Right renal cortex interstitium (tissue), 3 donors: ENCODE results near the gene VPS13A. TPM values are rescaled to one million over a fixed set of nuclear protein-coding genes. Genes with fewer than 3 reads are reported as not detected.
A peak's percentile ranks its signal among the peaks of the same experiment; 100 is the strongest.
"Not testable (repeated sequence)": the region's sequence is repeated elsewhere in the genome, so short reads cannot be mapped to it uniquely, and the experiment has no call there.

Experiments used
- DNase-seq, 3 donors: peaks; one replicate each; pipeline ENCODE4 v3.0.0-alpha.2; 2013; ENCODE audit warnings: low read depth in 3 of 3, low spot score in 2 of 3
- polyA plus RNA-seq, 3 donors: library from polyadenylated mRNA; unstranded; fragments of 120-200 nt; gene quantifications; one replicate each; pipeline ENCODE4 v1.2.1, GENCODE V29; 2013; ENCODE audit not compliant: insufficient read length in 3 of 3

VPS13A gene
- polyA plus RNA-seq, 3 donors: 30.8 to 32.4 (median 31.4) TPM

GRCh38 chr9:77420641-77421040, 243.3 kb downstream of the VPS13A start:
- no peak for DNase-seq

- DNase-seq: no peak
These were observed 244.4 kb downstream of the VPS13A start for GRCh38 chr9:77421506-77422265.

- no peak for DNase-seq
These were observed 245.6 kb downstream of the VPS13A start for GRCh38 chr9:77422969-77423368.

GRCh38 chr9:77423841-77424240, 246.5 kb downstream of the VPS13A start:
- no peak for DNase-seq

GRCh38 chr9:77424993-77425392, 247.7 kb downstream of the VPS13A start:
- no peak for DNase-seq

- no peak for DNase-seq
These were observed 249.4 kb downstream of the VPS13A start for GRCh38 chr9:77426712-77427111.

- no peak for DNase-seq
These were observed 250.1 kb downstream of the VPS13A start for GRCh38 chr9:77427256-77427927.

GRCh38 chr9:77429928-77430327, 252.6 kb downstream of the VPS13A start:
- DNase-seq: no peak

- DNase-seq: no peak
These were observed 254.7 kb downstream of the VPS13A start for GRCh38 chr9:77432053-77432452.

- DNase-seq: peak in 2 of 3 donors; percentile 37 to 39
These were observed 256.5 kb downstream of the VPS13A start for GRCh38 chr9:77433675-77434445.

GRCh38 chr9:77435277-77435676, 257.9 kb downstream of the VPS13A start:
- no peak for DNase-seq

- DNase-seq: no peak
These were observed 258.4 kb downstream of the VPS13A start for GRCh38 chr9:77435688-77436087.

GRCh38 chr9:77438653-77439052, 261.3 kb downstream of the VPS13A start:
- DNase-seq: no peak

- DNase-seq: no peak
These were observed 262.7 kb downstream of the VPS13A start for GRCh38 chr9:77440057-77440456.

GRCh38 chr9:77441124-77441523, 263.8 kb downstream of the VPS13A start:
- not testable (repeated sequence) for DNase-seq

- DNase-seq: no peak
These were observed 265.1 kb downstream of the VPS13A start for GRCh38 chr9:77442436-77442835.

- no peak for DNase-seq
These were observed 270.3 kb downstream of the VPS13A start for GRCh38 chr9:77447646-77448045.

- DNase-seq: no peak
These were observed 272.1 kb downstream of the VPS13A start for GRCh38 chr9:77449240-77450084.

- DNase-seq: no peak
These were observed 272.7 kb downstream of the VPS13A start for GRCh38 chr9:77450085-77450475.

- DNase-seq: no peak
These were observed 274.2 kb downstream of the VPS13A start for GRCh38 chr9:77451507-77451906.
